H1 (cell line): ENCODE results near the gene ATG7. TPM values are rescaled to one million over a fixed set of nuclear protein-coding genes. Genes with fewer than 3 reads are reported as not detected.

Experiments used
- CTCF ChIA-PET: fragments of 300-600 bp; sonication (Branson Sonifier 250); formaldehyde crosslinking; loops from one replicate; lab custom pipeline; 2021; ENCODE audit not compliant: partially characterized antibody; lab: Charles Lee
- POLR2A ChIA-PET: fragments of 300-600 bp; sonication (Branson Sonifier 250); formaldehyde crosslinking; loops from one replicate; lab custom pipeline; 2021; ENCODE audit warnings: inconsistent platforms; ENCODE audit not compliant: partially characterized antibody; lab: Charles Lee
- DNase-seq, 2 experiments: peaks; one replicate each; pipeline versions ENCODE4 v3.0.0 to v3.0.0-alpha.2; 2010 to 2022; ENCODE audit warnings: low spot score in 2 of 2, low read depth in 1 of 2, mixed read lengths in 1 of 2
- FAIRE-seq: peaks from 2 replicates; lab custom pipeline; 2011; peaks lifted over from hg19 to GRCh38; lab: Jason Lieb, UNC
- H2AFZ ChIP-seq: 2 replicates; pipeline ENCODE4 v1.8.1; 2012; ENCODE audit warnings: low read length, inconsistent platforms
- H2AK5ac ChIP-seq: 2 replicates; pipeline ENCODE4 v1.6.1; 2013; ENCODE audit warnings: low read depth, low read length
- H2BK120ac ChIP-seq: replicated peaks from 2 replicates; pipeline ENCODE3; 2013; ENCODE audit warnings: low read depth, low read length, inconsistent platforms
- H2BK12ac ChIP-seq: 2 replicates; pipeline ENCODE4 v1.6.1; 2013; ENCODE audit warnings: low read depth, low read length
- H2BK15ac ChIP-seq: 2 replicates; pipeline ENCODE4 v1.6.1; 2013; ENCODE audit warnings: low read length
- H2BK20ac ChIP-seq: 2 replicates; pipeline ENCODE4 v1.6.1; 2013; ENCODE audit warnings: low read length
- H2BK5ac ChIP-seq: 2 replicates; pipeline ENCODE4 v1.6.1; 2013; ENCODE audit warnings: low read depth, low read length
- H3K14ac ChIP-seq: 2 replicates; pipeline ENCODE4 v1.6.1; 2013; ENCODE audit warnings: inconsistent platforms; ENCODE audit not compliant: insufficient read length
- H3K18ac ChIP-seq: 2 replicates; pipeline ENCODE4 v1.6.1; 2013; ENCODE audit warnings: low read length; ENCODE audit errors: extremely low read depth
- H3K23ac ChIP-seq: 2 replicates; pipeline ENCODE4 v1.6.1; 2013; ENCODE audit warnings: inconsistent platforms; ENCODE audit not compliant: insufficient read length
- H3K23me2 ChIP-seq: 2 replicates; pipeline ENCODE4 v1.6.1; 2013; ENCODE audit warnings: low read depth, low read length
- H3K27ac ChIP-seq: 2 replicates; pipeline ENCODE4 v1.6.1; 2011; ENCODE audit warnings: low read depth, low read length, inconsistent platforms
- H3K27me3 ChIP-seq, 4 experiments: replicated peaks in 1 of 4; 1 replicate in 1 of 4; 2 replicates in 3 of 4; pipeline versions ENCODE4 v1.6.1 to v1.8.1; 2011 to 2013; ENCODE audit warnings: low read length in 3 of 4, mild to moderate bottlenecking in 3 of 4, inconsistent platforms in 2 of 4, mixed read lengths in 2 of 4, moderate library complexity in 1 of 4; ENCODE audit not compliant: control insufficient read depth in 3 of 4, insufficient read depth in 3 of 4; ENCODE audit errors: extremely low read depth in 1 of 4
- H3K36me3 ChIP-seq, 4 experiments: 2 replicates each; pipeline versions ENCODE4 v1.6.1 to v1.8.1; 2011 to 2013; ENCODE audit warnings: mild to moderate bottlenecking in 4 of 4, low read length in 3 of 4, moderate library complexity in 2 of 4, control low read depth in 1 of 4, inconsistent platforms in 1 of 4; ENCODE audit not compliant: insufficient read depth in 4 of 4, control insufficient read depth in 2 of 4
- H3K4ac ChIP-seq: replicated peaks from 2 replicates; pipeline ENCODE3; 2013; ENCODE audit warnings: low read length, low read depth, mixed read lengths, inconsistent platforms; ENCODE audit not compliant: insufficient read length
- H3K4me1 ChIP-seq, 4 experiments: replicated peaks in 1 of 4; 1 replicate in 1 of 4; 2 replicates in 3 of 4; pipeline versions ENCODE4 v1.6.1 to v1.8.1; 2011 to 2013; ENCODE audit warnings: low read length in 3 of 4, inconsistent platforms in 2 of 4, mixed read lengths in 1 of 4; ENCODE audit not compliant: insufficient read depth in 4 of 4, control insufficient read depth in 3 of 4
- H3K4me2 ChIP-seq, 2 experiments: 2 replicates each; pipeline versions ENCODE4 v1.6.1 to v1.8.1; 2011 to 2013; ENCODE audit warnings: low read depth in 2 of 2, low read length in 2 of 2, control low read depth in 1 of 2, inconsistent platforms in 1 of 2, mild to moderate bottlenecking in 1 of 2; ENCODE audit not compliant: insufficient read depth in 1 of 2
- H3K4me3 ChIP-seq, 4 experiments: fragments of 200-600, 300-600 bp in 1 of 4; sonication (generic), shearing (Covaris generic), sonication (Bioruptor Twin) in 1 of 4; 2 replicates each; pipeline versions ENCODE4 v1.5.1 to v1.8.1; 2011 to 2016; ENCODE audit warnings: low read length in 4 of 4, low read depth in 3 of 4, control low read depth in 2 of 4, inconsistent platforms in 2 of 4, mild to moderate bottlenecking in 2 of 4, mixed read lengths in 1 of 4, moderate library complexity in 1 of 4; ENCODE audit not compliant: insufficient read depth in 2 of 4; ENCODE audit errors: extremely low read depth in 1 of 4
- H3K56ac ChIP-seq: replicated peaks from 2 replicates; pipeline ENCODE3; 2013; ENCODE audit warnings: low read depth, mild to moderate bottlenecking, mixed read lengths, low read length, inconsistent platforms; ENCODE audit not compliant: insufficient read length
- H3K79me1 ChIP-seq: 2 replicates; pipeline ENCODE4 v1.6.1; 2013; ENCODE audit warnings: low read depth, low read length, control low read depth
- H3K79me2 ChIP-seq, 2 experiments: 2 replicates each; pipeline versions ENCODE4 v1.6.1 to v1.8.1; 2012 to 2013; ENCODE audit warnings: low read length in 2 of 2, mild to moderate bottlenecking in 2 of 2, inconsistent platforms in 1 of 2; ENCODE audit not compliant: insufficient read depth in 2 of 2, control insufficient read depth in 1 of 2
- H3K9ac ChIP-seq, 4 experiments: replicated peaks in 1 of 4; 1 replicate in 1 of 4; 2 replicates in 3 of 4; pipeline versions ENCODE4 v1.6.1 to v1.8.1; 2011 to 2013; ENCODE audit warnings: low read depth in 3 of 4, low read length in 3 of 4, control low read depth in 2 of 4, mild to moderate bottlenecking in 2 of 4, moderate library complexity in 2 of 4, inconsistent platforms in 1 of 4; ENCODE audit errors: extremely low read depth in 1 of 4
- H3K9me3 ChIP-seq, 2 experiments: 2 replicates each; pipeline versions ENCODE4 v1.6.1 to v1.8.1; 2012 to 2013; ENCODE audit warnings: mild to moderate bottlenecking in 2 of 2, moderate library complexity in 2 of 2, control low read depth in 1 of 2, inconsistent platforms in 1 of 2, low read depth in 1 of 2, low read length in 1 of 2, mixed read lengths in 1 of 2; ENCODE audit not compliant: insufficient read depth in 2 of 2
- H4K20me1 ChIP-seq, 2 experiments: replicated peaks in 1 of 2; 2 replicates each; pipeline versions ENCODE3 to v1.8.1; 2011 to 2013; ENCODE audit warnings: inconsistent platforms in 2 of 2, low read length in 2 of 2, mild to moderate bottlenecking in 1 of 2; ENCODE audit not compliant: insufficient read depth in 2 of 2, control insufficient read depth in 1 of 2
- H4K5ac ChIP-seq: 2 replicates; pipeline ENCODE4 v1.6.1; 2013; ENCODE audit warnings: low read length, low read depth, mixed read lengths, inconsistent platforms; ENCODE audit not compliant: insufficient read length
- H4K8ac ChIP-seq: 2 replicates; pipeline ENCODE4 v1.8.0; 2013; ENCODE audit warnings: mild to moderate bottlenecking, moderate library complexity, low read length, inconsistent platforms; ENCODE audit not compliant: insufficient read depth; ENCODE audit errors: extremely low read depth
- H4K91ac ChIP-seq: replicated peaks from 2 replicates; pipeline ENCODE3; 2013; ENCODE audit warnings: low read length, mixed read lengths, inconsistent platforms; ENCODE audit not compliant: insufficient read length
- BCL11A ChIP-seq, 2 experiments: IDR thresholded peaks; one replicate each; pipeline ENCODE4 v1.6.1; 2011; ENCODE audit warnings: low read depth in 2 of 2, low read length in 2 of 2, mild to moderate bottlenecking in 2 of 2
- BRCA1 ChIP-seq: IDR thresholded peaks from 2 replicates; pipeline ENCODE4 v1.6.1; 2012; ENCODE audit warnings: low read depth, low read length, improper control_type of control experiment
- CEBPB ChIP-seq: IDR thresholded peaks from 2 replicates; pipeline ENCODE4 v1.6.1; 2012; ENCODE audit warnings: low read depth, low read length
- KDM1A ChIP-seq: fragments of 200-600, 300-600 bp; sonication (generic); IDR thresholded peaks from 2 replicates; pipeline ENCODE4 v1.7.1; 2016; ENCODE audit warnings: mild to moderate bottlenecking, low read length, borderline replicate concordance
- NRF1 ChIP-seq: IDR thresholded peaks from 2 replicates; pipeline ENCODE4 v1.6.1; 2011; ENCODE audit warnings: mild to moderate bottlenecking, low read depth, low read length, improper control_type of control experiment
- RBBP5 ChIP-seq: IDR thresholded peaks from 2 replicates; pipeline ENCODE4 v1.7.1; 2012; ENCODE audit warnings: low read depth, mild to moderate bottlenecking, inconsistent platforms, low read length, moderate library complexity, borderline replicate concordance
- RNF2 ChIP-seq: fragments of 200-900, 300-1000 bp; sonication (generic); IDR thresholded peaks from 2 replicates; pipeline ENCODE4 v1.7.1; 2016; ENCODE audit warnings: borderline replicate concordance, low read depth, mild to moderate bottlenecking, antibody characterized with exemption, low read length; ENCODE audit not compliant: poor library complexity, severe bottlenecking; ENCODE audit errors: missing control alignments
- SIN3A ChIP-seq, 2 experiments: IDR thresholded peaks in 1 of 2; conservative IDR thresholded peaks in 1 of 2; 2 replicates each; pipeline ENCODE4 v1.6.1; 2011 to 2012; ENCODE audit warnings: low read length in 2 of 2, improper control_type of control experiment in 1 of 2, low read depth in 1 of 2, mild to moderate bottlenecking in 1 of 2
- TAF1 ChIP-seq: IDR thresholded peaks from 2 replicates; pipeline ENCODE4 v1.6.1; 2011; ENCODE audit warnings: mild to moderate bottlenecking, low read depth, low read length
- WGBS, 2 experiments: shearing (Covaris generic) in 1 of 2; methylation state at CpG; one replicate each; pipeline versions ENCODE4 v1.1.6 to v1.1.7; 2013 to 2015; ENCODE audit warnings: low lambda C conversion rate in 2 of 2, mixed read lengths in 2 of 2, inconsistent platforms in 1 of 2, low coverage in 1 of 2, missing lambda C conversion rate in 1 of 2; ENCODE audit not compliant: insufficient replicate concordance in 2 of 2, insufficient coverage in 1 of 2, insufficient read length in 1 of 2; ENCODE audit errors: extremely low coverage in 1 of 2, missing lambda C conversion rate in 1 of 2; 5-methylcytosine and 5-hydroxymethylcytosine counted together
- polyA plus RNA-seq, 7 experiments: library from polyadenylated mRNA; depleted of rRNA in 3 of 7; stranded (reverse) in 5 of 7; unstranded in 2 of 7; fragments of >200 nt in 5 of 7; fragments of 200-250 nt in 2 of 7; gene quantifications; 1 replicate in 5 of 7; 2 replicates in 1 of 7; 4 replicates in 1 of 7; pipeline versions ENCODE4 v1.2.1 to v1.2.3, GENCODE V29; 2011 to 2013; ENCODE audit warnings: missing spikeins in 2 of 7, mixed read lengths in 2 of 7
- total RNA-seq: library from RNA; stranded (reverse); fragmentation: NEBNext Ultra II Directional; extraction: Animal tissue kit (Norgen Biotek cat#: 25700); gene quantifications from 2 replicates; pipeline ENCODE4 v1.2.1, GENCODE V29; 2021

Gene ATG7
- total and polyA plus RNA-seq, 2 of the 8 experiments (the other 6 are each of a cell fraction or from before 2014, with no cell fraction given): 15.0 to 19.1 TPM

DNA sequence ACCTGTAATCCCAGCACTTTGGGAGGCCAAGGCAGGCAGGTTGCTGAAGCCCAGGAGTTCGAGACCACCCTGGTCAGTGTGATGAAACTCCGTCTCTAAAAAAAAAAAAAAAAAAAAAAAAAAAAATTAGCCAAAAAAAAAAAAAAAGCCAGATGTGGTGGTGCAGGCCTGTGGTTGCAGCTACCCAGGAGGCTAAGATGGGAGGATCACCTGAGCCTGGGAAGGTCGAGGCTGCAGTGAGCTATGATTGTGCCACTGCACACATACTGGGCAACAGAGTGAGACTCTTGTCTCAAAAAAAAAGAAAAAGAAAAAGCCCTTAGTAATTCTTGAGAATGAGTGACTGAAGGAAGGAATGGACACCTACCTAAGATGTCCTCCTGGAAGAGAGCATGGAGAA, 266.4 kb downstream of the ATG7 start:
- Histone ChIP-seq H3K14ac (no peak overlapping the region), H3K79me1 (no peaks in the 10 kb centered on the region), H2BK12ac (no peak overlapping the region), H2BK15ac (no peak overlapping the region), H3K23me2 (no peaks in the 10 kb centered on the region), H2BK20ac (no peak overlapping the region), H4K91ac (no peak overlapping the region), H3K18ac (no peak overlapping the region), H2AK5ac (no peak overlapping the region), H3K27me3 (no peaks in the 10 kb centered on the region), H2BK5ac (no peak overlapping the region), H3K27ac (no peak overlapping the region), H4K5ac (no peak overlapping the region), H4K20me1 (peaks cover 0 to 4% of the 10 kb centered on the region in 2 experiments), H3K56ac (no peak overlapping the region), H4K8ac (no peak overlapping the region), H2BK120ac (no peak overlapping the region), H3K79me2 (no peaks in the 10 kb centered on the region), H3K9ac (no peak overlapping the region), H3K4me3 (no peak overlapping the region), H3K4me1 (peaks cover 0 to 3% (median 0%) of the 10 kb centered on the region in 4 experiments; a peak in 1 of 7 replicates), H3K36me3 (no peaks in the 10 kb centered on the region), H2AFZ (no peak overlapping the region), H3K4me2 (no peak overlapping the region), H3K4ac (no peak overlapping the region), H3K9me3 (no peaks in the 10 kb centered on the region), H3K23ac (no peak overlapping the region)
- TF ChIP-seq NRF1: no peak
- no peak for TF ChIP-seq TAF1
- no peak for TF ChIP-seq SIN3A (conservative IDR thresholded peaks at IDR 0.05 in 1 of 2, IDR thresholded peaks at IDR 0.05 in 1 of 2; ENCODE audit: low read depth in 1 of 2, low read length in 2 of 2)
- no peak for TF ChIP-seq KDM1A
- TF ChIP-seq RBBP5: no peak
- TF ChIP-seq RNF2: no peak
- no peak for TF ChIP-seq CEBPB
- no peak for TF ChIP-seq BRCA1
- no peak for TF ChIP-seq BCL11A (IDR thresholded peaks at IDR 0.05; ENCODE audit: low read depth in 2 of 2, low read length in 2 of 2)
- DNase-seq (no peak), FAIRE-seq (no peak)
- ChIA-PET POLR2A (no interaction called here), CTCF (interaction anchor here (0.6 to 6.6 kb wide), 19 partner anchors 10 to 462 kb away, joined by 3 to 58 read pairs (median 5); no protein-coding TSS in a partner anchor)
- WGBS, 2 experiments: 80% methylated on average over 1 of the region's 3 CpGs; no CpG with 5 or more reads in 1 of the 2 experiments
